SK-N-SH (cell line): Measurements from ENCODE around the gene RNF217.

Experiments used
- TCF12 ChIP-seq: IDR thresholded peaks from 2 replicates; pipeline ENCODE4 v1.4.0; 2012
- TF ChIP-seq, protein P1 (sequence below): fragments of 200-600 bp; sonication (generic); IDR thresholded peaks from 2 replicates; pipeline ENCODE4 v1.6.1; 2017; ENCODE audit warnings: antibody characterized with exemption, mild to moderate bottlenecking, moderate library complexity
- TF ChIP-seq, protein P2 (sequence below): IDR thresholded peaks from 2 replicates; pipeline ENCODE4 v1.4.0; 2012; ENCODE audit warnings: low read depth

DNA sequence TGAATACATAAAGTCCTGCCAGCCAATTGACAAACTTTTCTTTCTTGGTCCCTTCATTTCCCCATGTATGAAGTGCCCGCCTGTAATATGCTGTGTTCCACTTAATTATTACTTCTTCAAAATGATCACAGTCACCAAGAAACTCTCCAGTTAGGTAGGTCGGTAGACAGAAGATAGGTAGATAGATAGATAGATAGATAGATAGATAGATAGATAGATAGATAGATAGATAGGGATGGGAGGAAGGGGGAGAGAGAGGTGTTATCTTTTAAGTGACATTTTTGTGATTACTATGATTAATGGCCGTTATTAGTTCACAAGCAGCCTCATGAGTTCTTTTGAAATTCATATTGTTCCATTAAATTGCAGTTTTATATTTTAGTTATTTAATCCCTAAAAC lies 111.9 kb downstream of the RNF217 start:
- TF ChIP-seq TCF12 = no peak
- TF ChIP-seq, protein P1, sequence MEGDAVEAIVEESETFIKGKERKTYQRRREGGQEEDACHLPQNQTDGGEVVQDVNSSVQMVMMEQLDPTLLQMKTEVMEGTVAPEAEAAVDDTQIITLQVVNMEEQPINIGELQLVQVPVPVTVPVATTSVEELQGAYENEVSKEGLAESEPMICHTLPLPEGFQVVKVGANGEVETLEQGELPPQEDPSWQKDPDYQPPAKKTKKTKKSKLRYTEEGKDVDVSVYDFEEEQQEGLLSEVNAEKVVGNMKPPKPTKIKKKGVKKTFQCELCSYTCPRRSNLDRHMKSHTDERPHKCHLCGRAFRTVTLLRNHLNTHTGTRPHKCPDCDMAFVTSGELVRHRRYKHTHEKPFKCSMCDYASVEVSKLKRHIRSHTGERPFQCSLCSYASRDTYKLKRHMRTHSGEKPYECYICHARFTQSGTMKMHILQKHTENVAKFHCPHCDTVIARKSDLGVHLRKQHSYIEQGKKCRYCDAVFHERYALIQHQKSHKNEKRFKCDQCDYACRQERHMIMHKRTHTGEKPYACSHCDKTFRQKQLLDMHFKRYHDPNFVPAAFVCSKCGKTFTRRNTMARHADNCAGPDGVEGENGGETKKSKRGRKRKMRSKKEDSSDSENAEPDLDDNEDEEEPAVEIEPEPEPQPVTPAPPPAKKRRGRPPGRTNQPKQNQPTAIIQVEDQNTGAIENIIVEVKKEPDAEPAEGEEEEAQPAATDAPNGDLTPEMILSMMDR = no peak
- TF ChIP-seq, protein P2, sequence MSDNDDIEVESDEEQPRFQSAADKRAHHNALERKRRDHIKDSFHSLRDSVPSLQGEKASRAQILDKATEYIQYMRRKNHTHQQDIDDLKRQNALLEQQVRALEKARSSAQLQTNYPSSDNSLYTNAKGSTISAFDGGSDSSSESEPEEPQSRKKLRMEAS = no peak
